GM20000 (cell line): ENCODE measurements around the gene IFNG.

Experiments
- DNase-seq: peaks from one replicate; pipeline ENCODE4 v3.0.0; 2012; ENCODE audit warnings: low spot score
- CTCF ChIP-seq: IDR thresholded peaks from 2 replicates; pipeline ENCODE4 v1.5.1; 2012; ENCODE audit warnings: mild to moderate bottlenecking, control low read depth; ENCODE audit errors: extremely low read depth, missing control alignments

Gene IFNG

GRCh38 chr12:68140556-68140955, 19.0 kb downstream of the IFNG start:
- no peak for TF ChIP-seq CTCF
- DNase-seq: no peak

- DNase-seq: no peak
- no peak for TF ChIP-seq CTCF
Observed at GRCh38 chr12:68139941-68140340, 19.6 kb downstream of the IFNG start.

- no peak for TF ChIP-seq CTCF
- DNase-seq: no peak
Observed at GRCh38 chr12:68139001-68139400, 20.5 kb downstream of the IFNG start.

GRCh38 chr12:68138480-68138879, 21.1 kb downstream of the IFNG start:
- no peak for TF ChIP-seq CTCF
- no peak for DNase-seq

- no peak for DNase-seq
- no peak for TF ChIP-seq CTCF
Observed at GRCh38 chr12:68137335-68137830, 22.2 kb downstream of the IFNG start.

- TF ChIP-seq CTCF: no peak
- no peak for DNase-seq
Observed at GRCh38 chr12:68135520-68135919, 24.0 kb downstream of the IFNG start.

- no peak for TF ChIP-seq CTCF
- DNase-seq: no peak
Observed at GRCh38 chr12:68131867-68132414, 27.6 kb downstream of the IFNG start.
